Measurements from ENCODE around the gene COX4I1.

Gene COX4I1

GRCh38 chr16:85822145-85822544, 22.6 kb downstream of the COX4I1 start:
- no peak for TF ChIP-seq ZXDB (tag by site-specific recombination; IDR thresholded peaks at IDR 0.05)
- no peak for TF ChIP-seq ZNF549 (tag by site-specific recombination; IDR thresholded peaks at IDR 0.05)
- no peak for TF ChIP-seq ZNF701 (tag by site-specific recombination; IDR thresholded peaks at IDR 0.05)
- TF ChIP-seq, protein P1, sequence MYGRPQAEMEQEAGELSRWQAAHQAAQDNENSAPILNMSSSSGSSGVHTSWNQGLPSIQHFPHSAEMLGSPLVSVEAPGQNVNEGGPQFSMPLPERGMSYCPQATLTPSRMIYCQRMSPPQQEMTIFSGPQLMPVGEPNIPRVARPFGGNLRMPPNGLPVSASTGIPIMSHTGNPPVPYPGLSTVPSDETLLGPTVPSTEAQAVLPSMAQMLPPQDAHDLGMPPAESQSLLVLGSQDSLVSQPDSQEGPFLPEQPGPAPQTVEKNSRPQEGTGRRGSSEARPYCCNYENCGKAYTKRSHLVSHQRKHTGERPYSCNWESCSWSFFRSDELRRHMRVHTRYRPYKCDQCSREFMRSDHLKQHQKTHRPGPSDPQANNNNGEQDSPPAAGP (tag by site-specific recombination; IDR thresholded peaks at IDR 0.05), result no peak
- no peak for TF ChIP-seq ZNF555 (tag by site-specific recombination; conservative IDR thresholded peaks at IDR 0.05)
- TF ChIP-seq CTCF (tag by site-specific recombination; IDR thresholded peaks at IDR 0.05), result no peak
- no peak for TF ChIP-seq ZNF280D (tag by site-specific recombination; IDR thresholded peaks at IDR 0.05)
- TF ChIP-seq ZNF518A (tag by site-specific recombination; conservative IDR thresholded peaks at IDR 0.05; ENCODE audit: low read depth), result no peak
- no peaks in the 10 kb centered on the region for H3K4me1 ChIP-seq (ENCODE audit: control insufficient read depth, insufficient read depth, low read length)

GRCh38 chr16:85823328-85823920, 23.9 kb downstream of the COX4I1 start:
- ChIA-PET CTCF (interaction anchor here (1.6 to 6.2 kb wide), 2 partner anchors 164 to 169 kb away, joined by 5 to 292 read pairs; no protein-coding TSS in a partner anchor), POLR2A (no interaction called here)
- H3K27ac ChIP-seq (ENCODE audit: extremely low read depth, low read depth, low read length), result no peak overlapping the region
- H3K4me1 ChIP-seq (ENCODE audit: control insufficient read depth, insufficient read depth, low read length), result no peaks in the 10 kb centered on the region
- H3K9me3 ChIP-seq (ENCODE audit: control insufficient read depth, insufficient read depth, low read depth, low read length), result no peaks in the 10 kb centered on the region
- no peak overlapping the region for H3K4me3 ChIP-seq (ENCODE audit: low read depth, low read length)
- H3K36me3 ChIP-seq (ENCODE audit: control insufficient read depth in 2 of 2, insufficient read depth in 1 of 2, low read length in 2 of 2), result no peaks in the 10 kb centered on the region
- TF ChIP-seq ZNF302 (tag by site-specific recombination; IDR thresholded peaks at IDR 0.05; ENCODE audit: low read depth), result no peak
- TF ChIP-seq ZNF398 (tag by site-specific recombination; IDR thresholded peaks at IDR 0.05), result no peak
- TF ChIP-seq ZNF488 (tag by site-specific recombination; IDR thresholded peaks at IDR 0.05), result no peak
- TF ChIP-seq KLF9 (tag by site-specific recombination; IDR thresholded peaks at IDR 0.05; ENCODE audit: low read depth), result no peak
- 0 out of 2 replicates have a peak, but pooled peaks have one; percentile 30 for TF ChIP-seq ZBTB20 (tag by site-specific recombination; IDR thresholded peaks at IDR 0.05)
- TF ChIP-seq ZNF239 (tag by site-specific recombination; IDR thresholded peaks at IDR 0.05), result 0 out of 2 replicates have a peak, but pooled peaks have one; percentile 8
- no peak for TF ChIP-seq SP7 (tag by site-specific recombination; IDR thresholded peaks at IDR 0.05)
- no peak for TF ChIP-seq ZNF23 (tag by site-specific recombination; IDR thresholded peaks at IDR 0.05; ENCODE audit: borderline replicate concordance)
- TF ChIP-seq GLIS1 (tag by site-specific recombination; IDR thresholded peaks at IDR 0.05), result no peak
- no peak for TF ChIP-seq PRDM6 (tag by site-specific recombination; IDR thresholded peaks at IDR 0.05)

More at GRCh38 chr16:85822145-85822544, 22.6 kb downstream of the COX4I1 start:
- no peak overlapping the region for H3K27ac ChIP-seq (ENCODE audit: extremely low read depth, low read depth, low read length)
- ChIA-PET POLR2A (interaction anchor here (0.6 kb wide), 1 partner anchor 165 kb away, joined by 4 read pairs; no protein-coding TSS in a partner anchor), CTCF (interaction anchor here (0.6 to 6.2 kb wide), 32 partner anchors 8 to 698 kb away, joined by 3 to 292 read pairs (median 6); partner anchors contain the start of gene IRF8)
- no peaks in the 10 kb centered on the region for H3K36me3 ChIP-seq (ENCODE audit: control insufficient read depth in 2 of 2, insufficient read depth in 1 of 2, low read length in 2 of 2)
- no peaks in the 10 kb centered on the region for H3K9me3 ChIP-seq (ENCODE audit: control insufficient read depth, insufficient read depth, low read depth, low read length)
- no peak overlapping the region for H3K4me3 ChIP-seq (ENCODE audit: low read depth, low read length)
